ENCODE results near the gene WNT10A.

GRCh38 chr2:218893349-218894150 lies 12.9 kb downstream of the WNT10A start:
- no peak for TF ChIP-seq GATA2 (IDR thresholded peaks at IDR 0.05; ENCODE audit: low read depth, low read length)
- no peak for TF ChIP-seq GATA3 (IDR thresholded peaks at IDR 0.05; ENCODE audit: low read depth, low read length)

Data from SH-SY5Y (cell line).